ENCODE measurements around the gene PHLDA1.

DNA sequence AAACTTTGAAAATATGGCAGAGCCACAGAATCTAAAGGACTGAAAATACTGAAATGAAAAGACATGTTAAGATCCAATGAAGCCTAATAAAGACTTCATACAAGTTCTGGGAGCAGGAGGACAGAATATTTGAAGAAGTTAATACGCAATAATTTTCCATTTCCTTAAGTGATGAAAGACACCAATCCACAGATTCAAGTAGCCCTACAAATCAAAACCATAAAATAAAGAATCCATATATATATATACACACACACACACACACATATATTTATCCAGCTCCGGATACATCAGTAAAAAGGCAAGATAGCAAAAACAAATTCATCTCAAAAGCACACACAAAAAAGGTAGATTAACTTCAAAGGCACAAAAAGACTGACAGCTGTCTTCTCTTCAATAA lies 47.2 kb upstream of the PHLDA1 start:
- TF ChIP-seq, protein P1, sequence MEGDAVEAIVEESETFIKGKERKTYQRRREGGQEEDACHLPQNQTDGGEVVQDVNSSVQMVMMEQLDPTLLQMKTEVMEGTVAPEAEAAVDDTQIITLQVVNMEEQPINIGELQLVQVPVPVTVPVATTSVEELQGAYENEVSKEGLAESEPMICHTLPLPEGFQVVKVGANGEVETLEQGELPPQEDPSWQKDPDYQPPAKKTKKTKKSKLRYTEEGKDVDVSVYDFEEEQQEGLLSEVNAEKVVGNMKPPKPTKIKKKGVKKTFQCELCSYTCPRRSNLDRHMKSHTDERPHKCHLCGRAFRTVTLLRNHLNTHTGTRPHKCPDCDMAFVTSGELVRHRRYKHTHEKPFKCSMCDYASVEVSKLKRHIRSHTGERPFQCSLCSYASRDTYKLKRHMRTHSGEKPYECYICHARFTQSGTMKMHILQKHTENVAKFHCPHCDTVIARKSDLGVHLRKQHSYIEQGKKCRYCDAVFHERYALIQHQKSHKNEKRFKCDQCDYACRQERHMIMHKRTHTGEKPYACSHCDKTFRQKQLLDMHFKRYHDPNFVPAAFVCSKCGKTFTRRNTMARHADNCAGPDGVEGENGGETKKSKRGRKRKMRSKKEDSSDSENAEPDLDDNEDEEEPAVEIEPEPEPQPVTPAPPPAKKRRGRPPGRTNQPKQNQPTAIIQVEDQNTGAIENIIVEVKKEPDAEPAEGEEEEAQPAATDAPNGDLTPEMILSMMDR (IDR thresholded peaks at IDR 0.05), result no peak
- TF ChIP-seq POLR2A (IDR thresholded peaks at IDR 0.05) (no peak), POLR2AphosphoS5 (IDR thresholded peaks at IDR 0.05; ENCODE audit: insufficient read depth in 1 of 2, low read depth in 1 of 2) (no peak)

Measured in vagina (tissue), 2 donors.